Rectal smooth muscle tissue (tissue), 1 donor: ENCODE measurements around the gene FRMD4B.
"Not testable (repeated sequence)": the region's sequence is repeated elsewhere in the genome, so short reads cannot be mapped to it uniquely, and the experiment has no call there.

Source experiments
- H3K27ac ChIP-seq: one replicate; pipeline ENCODE4 v1.7.0; 2013; ENCODE audit warnings: low read depth, low read length, inconsistent platforms
- H3K27me3 ChIP-seq: one replicate; pipeline ENCODE4 v1.7.0; 2013; ENCODE audit warnings: low read length; ENCODE audit not compliant: control insufficient read depth, insufficient read depth
- H3K36me3 ChIP-seq: one replicate; pipeline ENCODE4 v1.7.0; 2013; ENCODE audit warnings: low read length; ENCODE audit not compliant: control insufficient read depth, insufficient read depth
- H3K4me1 ChIP-seq: one replicate; pipeline ENCODE4 v1.7.0; 2013; ENCODE audit warnings: low read length; ENCODE audit not compliant: control insufficient read depth, insufficient read depth
- H3K4me3 ChIP-seq: one replicate; pipeline ENCODE4 v1.7.0; 2013; ENCODE audit warnings: low read length
- H3K9ac ChIP-seq: one replicate; pipeline ENCODE4 v1.7.0; 2013; ENCODE audit warnings: low read length

FRMD4B gene

GRCh38 chr3:69283496-69283895 lies 102.4 kb downstream of the FRMD4B start:
- no peaks in the 10 kb centered on the region for H3K27me3 ChIP-seq
- H3K36me3 ChIP-seq, result no peaks in the 10 kb centered on the region
- no peak overlapping the region for H3K9ac ChIP-seq
- no peak overlapping the region for H3K27ac ChIP-seq
- no peaks in the 10 kb centered on the region for H3K4me1 ChIP-seq
- no peak overlapping the region for H3K4me3 ChIP-seq

DNA sequence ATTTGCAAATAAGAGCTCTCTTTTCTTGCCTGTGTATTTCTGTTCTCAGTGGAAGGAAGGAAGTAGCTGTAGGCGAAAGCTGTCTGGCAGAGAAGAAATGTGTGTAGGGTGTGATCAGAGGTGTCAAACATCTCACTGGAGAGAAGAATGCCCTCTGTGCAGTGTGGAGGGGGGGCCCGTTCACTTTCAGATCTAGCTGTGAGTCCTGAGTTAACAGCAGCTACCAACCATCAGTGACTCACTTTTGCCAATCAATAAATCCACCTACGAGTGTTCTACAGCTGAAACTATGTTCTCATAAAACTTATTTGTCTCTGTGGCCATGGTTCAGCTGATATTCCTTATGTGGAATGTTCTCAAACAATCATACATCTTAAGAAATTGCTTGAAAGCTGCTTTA lies 103.7 kb downstream of the FRMD4B start:
- no peaks in the 10 kb centered on the region for H3K27me3 ChIP-seq
- no peak overlapping the region for H3K27ac ChIP-seq
- H3K4me1 ChIP-seq, result no peaks in the 10 kb centered on the region
- no peak overlapping the region for H3K4me3 ChIP-seq
- H3K9ac ChIP-seq, result no peak overlapping the region
- H3K36me3 ChIP-seq, result no peaks in the 10 kb centered on the region

DNA sequence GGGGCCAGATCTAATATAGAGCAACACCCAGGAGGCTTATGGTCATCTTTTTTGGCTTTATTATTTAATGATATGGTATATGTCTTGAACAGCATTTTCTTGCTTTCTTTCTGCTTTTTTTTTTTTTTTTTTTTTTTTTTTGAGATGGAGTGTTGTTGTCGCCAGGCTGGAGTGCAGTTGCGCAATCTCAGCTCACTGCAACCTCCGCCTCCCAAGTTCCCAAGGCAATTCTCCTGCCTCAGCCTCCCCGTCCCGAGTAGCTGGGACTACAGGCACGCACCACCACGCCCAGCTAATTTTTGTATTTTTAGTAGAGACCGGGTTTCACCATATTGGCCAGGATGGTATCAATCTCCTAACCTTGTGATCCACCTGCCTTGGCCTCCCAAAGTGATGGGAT lies 108.5 kb downstream of the FRMD4B start:
- H3K27ac ChIP-seq, H3K27me3 ChIP-seq, H3K4me1 ChIP-seq, H3K9ac ChIP-seq, H3K36me3 ChIP-seq, H3K4me3 ChIP-seq: not testable (repeated sequence)

- no peak overlapping the region for H3K4me3 ChIP-seq
- H3K27ac ChIP-seq, result no peak overlapping the region
- H3K9ac ChIP-seq, result no peak overlapping the region
- H3K27me3 ChIP-seq, result no peaks in the 10 kb centered on the region
- H3K4me1 ChIP-seq, result no peaks in the 10 kb centered on the region
- H3K36me3 ChIP-seq, result no peaks in the 10 kb centered on the region
Observed at GRCh38 chr3:69276884-69277283, 109.0 kb downstream of the FRMD4B start.

- not testable (repeated sequence) for H3K27ac ChIP-seq, H3K36me3 ChIP-seq, H3K4me1 ChIP-seq, H3K4me3 ChIP-seq, H3K27me3 ChIP-seq, H3K9ac ChIP-seq
Observed at GRCh38 chr3:69276191-69276590, 109.7 kb downstream of the FRMD4B start.

GRCh38 chr3:69273896-69274295 lies 112.0 kb downstream of the FRMD4B start:
- no peaks in the 10 kb centered on the region for H3K36me3 ChIP-seq
- no peak overlapping the region for H3K9ac ChIP-seq
- no peak overlapping the region for H3K27ac ChIP-seq
- H3K4me3 ChIP-seq, result no peak overlapping the region
- no peaks in the 10 kb centered on the region for H3K27me3 ChIP-seq
- H3K4me1 ChIP-seq, result no peaks in the 10 kb centered on the region

DNA sequence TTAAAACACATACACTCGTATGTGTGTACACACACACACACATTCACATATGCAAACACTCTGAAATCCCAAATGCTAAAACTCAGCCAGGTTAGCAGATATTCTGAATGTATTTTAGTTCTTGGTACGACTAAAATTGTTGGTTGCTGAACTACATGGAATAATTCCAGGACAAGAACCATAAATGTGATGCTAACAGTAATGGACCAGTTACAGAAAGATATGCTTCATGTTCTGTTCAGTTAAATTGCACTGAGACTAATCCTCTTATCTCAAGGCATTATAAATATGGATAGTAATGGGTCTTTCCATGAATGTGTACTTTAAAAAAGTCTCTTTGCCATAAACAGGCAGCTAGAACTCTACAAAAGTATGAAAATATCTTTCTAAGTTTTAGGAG lies 113.3 kb downstream of the FRMD4B start:
- H3K36me3 ChIP-seq, result no peaks in the 10 kb centered on the region
- no peak overlapping the region for H3K9ac ChIP-seq
- H3K4me3 ChIP-seq, result no peak overlapping the region
- H3K27ac ChIP-seq, result no peak overlapping the region
- H3K4me1 ChIP-seq, result no peaks in the 10 kb centered on the region
- no peaks in the 10 kb centered on the region for H3K27me3 ChIP-seq

DNA sequence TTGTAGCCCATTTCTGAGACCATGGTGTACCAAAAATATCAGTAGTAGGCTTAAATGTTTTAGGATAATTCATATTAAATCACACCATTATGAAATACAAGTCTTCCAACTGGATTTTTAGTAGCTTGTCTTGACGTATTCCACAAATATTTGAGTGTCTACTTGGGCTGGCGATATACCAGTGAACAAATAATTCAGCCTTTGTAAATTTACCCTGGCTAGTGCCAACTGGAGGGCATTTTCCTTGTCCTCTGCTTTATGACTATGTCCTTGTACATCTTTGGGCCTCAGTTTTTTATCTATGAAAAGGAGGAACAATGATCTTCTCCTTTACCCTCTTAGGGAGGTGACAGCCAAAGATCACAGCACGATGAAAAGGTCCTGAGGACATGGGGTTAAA lies 114.8 kb downstream of the FRMD4B start:
- no peak overlapping the region for H3K9ac ChIP-seq
- no peaks in the 10 kb centered on the region for H3K4me1 ChIP-seq
- no peaks in the 10 kb centered on the region for H3K36me3 ChIP-seq
- no peak overlapping the region for H3K4me3 ChIP-seq
- H3K27ac ChIP-seq, result no peak overlapping the region
- no peaks in the 10 kb centered on the region for H3K27me3 ChIP-seq

DNA sequence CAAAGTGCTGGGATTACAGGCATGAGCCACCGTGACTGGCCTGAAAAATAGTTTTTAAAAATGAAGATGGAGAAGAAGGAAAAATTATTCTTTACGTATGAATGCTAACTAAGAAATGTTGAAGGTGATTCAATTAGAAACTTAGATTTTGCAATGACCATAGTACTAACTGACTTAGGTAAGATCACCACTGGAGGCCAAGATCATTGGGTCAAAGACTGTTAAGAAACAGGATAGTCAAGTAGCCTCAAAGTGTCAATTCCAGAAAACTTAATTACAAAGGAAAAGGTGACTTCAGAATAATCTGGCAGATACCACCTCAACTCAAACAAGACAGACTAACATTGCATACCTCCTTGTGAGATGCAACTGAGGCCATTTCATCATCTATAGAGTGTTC lies 119.3 kb downstream of the FRMD4B start:
- H3K27ac ChIP-seq, result no peak overlapping the region
- H3K27me3 ChIP-seq, result no peaks in the 10 kb centered on the region
- no peaks in the 10 kb centered on the region for H3K36me3 ChIP-seq
- H3K9ac ChIP-seq, result no peak overlapping the region
- no peaks in the 10 kb centered on the region for H3K4me1 ChIP-seq
- H3K4me3 ChIP-seq, result no peak overlapping the region

DNA sequence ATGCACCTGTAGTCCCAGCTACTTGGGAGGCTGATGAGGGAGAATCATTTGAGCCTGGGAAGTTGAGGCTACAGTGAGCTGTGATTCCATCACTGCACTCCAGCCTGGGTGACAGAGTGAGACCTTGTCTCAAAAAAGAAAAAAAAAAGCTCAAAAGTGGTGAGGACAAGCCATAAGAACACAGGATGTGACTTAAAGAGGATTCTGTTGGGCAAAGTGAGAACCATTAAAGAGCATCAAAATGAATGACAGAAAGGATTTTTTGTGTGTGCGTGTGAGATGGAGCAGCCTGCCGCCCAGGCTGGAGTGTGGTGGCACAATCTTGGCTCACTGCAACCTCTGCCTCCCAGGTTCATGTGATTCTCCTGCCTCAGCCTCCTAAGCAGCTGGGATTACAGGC lies 119.8 kb downstream of the FRMD4B start:
- not testable (repeated sequence) for H3K27ac ChIP-seq, H3K4me1 ChIP-seq, H3K4me3 ChIP-seq, H3K9ac ChIP-seq, H3K36me3 ChIP-seq, H3K27me3 ChIP-seq

DNA sequence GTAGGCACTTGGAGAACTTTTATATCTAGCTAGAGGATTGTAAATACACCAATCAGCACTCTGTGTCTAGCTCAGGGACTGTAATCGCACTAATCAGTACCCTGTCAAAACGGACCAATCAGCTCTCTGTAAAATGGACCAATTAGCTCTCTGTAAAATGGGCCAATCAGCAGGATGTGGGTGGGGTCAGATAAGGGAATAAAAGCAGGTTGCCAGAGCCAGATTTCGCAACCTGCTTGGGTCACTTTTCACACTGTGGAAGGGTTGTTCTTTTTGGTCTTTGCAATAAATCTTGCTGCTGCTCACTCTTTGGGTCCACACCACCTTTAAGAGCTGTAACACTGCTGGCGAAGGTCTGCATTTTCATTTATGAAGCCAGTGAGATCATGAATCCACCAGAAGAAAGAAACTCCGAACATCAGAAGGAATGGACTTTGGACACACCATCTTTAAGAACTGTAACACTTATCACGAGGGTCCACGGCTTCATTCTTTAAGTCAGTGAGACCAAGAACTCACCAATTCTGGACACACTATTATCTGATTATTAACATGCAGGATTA lies 125.0 kb downstream of the FRMD4B start:
- H3K27ac ChIP-seq, H3K36me3 ChIP-seq, H3K9ac ChIP-seq, H3K4me3 ChIP-seq, H3K4me1 ChIP-seq, H3K27me3 ChIP-seq: not testable (repeated sequence)

DNA sequence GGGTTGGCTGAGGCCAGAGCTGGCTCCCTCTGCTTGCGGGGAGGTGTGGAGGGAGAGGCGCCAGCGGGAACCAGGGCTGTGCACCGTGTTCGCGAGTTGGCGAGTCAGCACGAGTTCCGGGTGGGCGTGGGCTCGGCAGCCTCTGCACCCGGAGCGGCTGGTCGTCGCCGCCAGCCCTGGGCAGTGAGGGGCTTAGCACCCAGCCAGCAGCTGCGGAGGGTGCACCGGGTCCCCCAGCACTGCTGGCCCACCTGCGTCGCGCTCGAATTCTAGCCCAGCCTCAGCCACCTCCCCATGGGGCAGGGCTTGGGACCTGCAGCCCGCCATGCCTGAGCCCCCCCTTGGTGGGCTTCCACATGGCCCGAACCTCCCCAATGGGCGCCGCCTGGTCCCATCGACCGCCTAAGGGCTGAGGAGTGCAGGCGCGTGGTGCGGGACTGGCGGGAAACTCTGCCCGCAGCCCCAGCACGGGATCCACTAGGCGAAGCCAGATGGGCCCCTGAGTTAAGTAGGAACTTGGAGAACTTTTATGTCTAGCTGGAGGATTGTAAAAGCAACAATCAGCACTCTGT lies 125.6 kb downstream of the FRMD4B start:
- Histone ChIP-seq H3K27ac (no peak overlapping the region), H3K36me3 (no peaks in the 10 kb centered on the region), H3K4me3 (no peak overlapping the region)

DNA sequence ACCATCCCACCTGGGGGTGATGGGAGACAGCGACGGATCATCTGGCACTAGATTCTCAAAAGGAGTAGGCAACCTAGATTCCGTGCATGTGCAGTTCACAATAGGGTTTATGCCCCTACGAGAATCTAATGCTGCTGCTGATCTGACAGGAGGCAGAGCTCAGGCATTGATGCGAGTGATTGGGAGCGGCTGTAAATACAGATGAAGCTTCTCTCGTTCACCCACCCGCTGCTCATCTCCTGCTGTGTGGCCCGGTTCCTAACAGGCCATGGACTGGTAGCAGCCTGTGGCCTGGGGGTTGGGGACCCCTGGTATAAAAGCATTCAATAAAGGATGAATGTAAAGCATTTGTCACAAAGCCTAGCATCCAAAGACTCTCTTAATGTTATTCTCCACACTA lies 126.8 kb downstream of the FRMD4B start:
- no peaks in the 10 kb centered on the region for H3K36me3 ChIP-seq
- H3K27me3 ChIP-seq, result no peaks in the 10 kb centered on the region
- H3K9ac ChIP-seq, result no peak overlapping the region
- H3K27ac ChIP-seq, result no peak overlapping the region
- H3K4me1 ChIP-seq, result no peaks in the 10 kb centered on the region
- H3K4me3 ChIP-seq, result no peak overlapping the region

More for the DNA sequence above, 125.6 kb downstream of the FRMD4B start:
- H3K27me3 ChIP-seq, result no peaks in the 10 kb centered on the region
- H3K9ac ChIP-seq, result no peak overlapping the region
- H3K4me1 ChIP-seq, result no peaks in the 10 kb centered on the region
